K562 (cell line): ENCODE results near the gene YBX2. TPM values are rescaled to one million over a fixed set of nuclear protein-coding genes. Genes with fewer than 3 reads are reported as not detected.
A peak's percentile ranks its signal among the peaks of the same experiment; 100 is the strongest.

Source experiments
- ARID1B ChIP-seq: fragments of 450-650 bp; IDR thresholded peaks from 2 replicates; pipeline ENCODE4 v1.6.1; 2016; ENCODE audit warnings: antibody characterized with exemption, mild to moderate bottlenecking, inconsistent platforms
- ATF4 ChIP-seq: fragments of 450-650 bp; formaldehyde crosslinking; IDR thresholded peaks from 2 replicates; pipeline ENCODE4 v1.4.0; 2022; ENCODE audit warnings: mild to moderate bottlenecking, moderate library complexity
- BHLHE40 ChIP-seq: IDR thresholded peaks from 2 replicates; pipeline ENCODE4 v1.6.1; 2011; ENCODE audit warnings: low read length, improper control_type of control experiment
- CREB1 ChIP-seq, 2 experiments: sonication (generic) in 1 of 2; formaldehyde crosslinking in 1 of 2; IDR thresholded peaks; 2 replicates each; pipeline versions ENCODE4 v1.6.1 to v1.8.0; 2012 to 2022; ENCODE audit warnings: inconsistent platforms in 1 of 2, mild to moderate bottlenecking in 1 of 2, missing genetic modification reagents in 1 of 2, moderate library complexity in 1 of 2
- CREB5 ChIP-seq: fragments of 250-450 bp; sonication (Bioruptor Pico); IDR thresholded peaks from 2 replicates; pipeline ENCODE4 v1.5.0; 2020; ENCODE audit warnings: mild to moderate bottlenecking
- E2F3 ChIP-seq: fragments of 250-450 bp; sonication (Bioruptor Pico); IDR thresholded peaks from 2 replicates; pipeline ENCODE4 v1.4.0; 2020; ENCODE audit warnings: mild to moderate bottlenecking
- ERF ChIP-seq: fragments of 450-650 bp; formaldehyde crosslinking; IDR thresholded peaks from 2 replicates; pipeline ENCODE4 v1.4.0; 2020; ENCODE audit warnings: mild to moderate bottlenecking, mixed read lengths
- FIP1L1 ChIP-seq: fragments of 200-400 bp; formaldehyde crosslinking; IDR thresholded peaks from 2 replicates; pipeline ENCODE4 v1.6.1; 2018; ENCODE audit warnings: mild to moderate bottlenecking, low read depth, low read length; ENCODE audit not compliant: poor library complexity, severe bottlenecking
- FOS ChIP-seq: IDR thresholded peaks from 3 replicates; pipeline ENCODE4 v1.6.1; 2011; ENCODE audit not compliant: insufficient read length; ENCODE audit errors: extremely low read depth
- HNRNPUL1 ChIP-seq: fragments of 200-400 bp; formaldehyde crosslinking; IDR thresholded peaks from 2 replicates; pipeline ENCODE4 v1.6.1; 2017; ENCODE audit warnings: low read length
- HOMEZ ChIP-seq: fragments of 250-450 bp; sonication (Bioruptor Pico); IDR thresholded peaks from 2 replicates; pipeline ENCODE4 v1.4.0; 2020; ENCODE audit warnings: mild to moderate bottlenecking, moderate library complexity
- POLR2AphosphoS2 ChIP-seq: IDR thresholded peaks from 2 replicates; pipeline ENCODE4 v1.6.1; 2012; ENCODE audit warnings: low read length, improper control_type of control experiment
- RREB1 ChIP-seq: fragments of 250-450 bp; sonication (Bioruptor Pico); IDR thresholded peaks from 2 replicates; pipeline ENCODE4 v1.4.0; 2020
- SMARCA5 ChIP-seq: fragments of 450-650 bp; IDR thresholded peaks from 2 replicates; pipeline ENCODE4 v1.6.1; 2016
- SRSF9 ChIP-seq: fragments of 200-400 bp; formaldehyde crosslinking; IDR thresholded peaks from 2 replicates; pipeline ENCODE4 v1.6.1; 2017; ENCODE audit warnings: low read depth, low read length, borderline replicate concordance
- TAL1 ChIP-seq: fragments of 450-650 bp; IDR thresholded peaks from 2 replicates; pipeline ENCODE4 v1.6.1; 2016; ENCODE audit warnings: mild to moderate bottlenecking
- XRCC3 ChIP-seq: fragments of 450-650 bp; IDR thresholded peaks from 2 replicates; pipeline ENCODE4 v1.6.1; 2017; ENCODE audit warnings: mild to moderate bottlenecking, moderate library complexity
- ZNF551 ChIP-seq: fragments of 250-450 bp; sonication (Bioruptor Pico); IDR thresholded peaks from 2 replicates; pipeline ENCODE4 v1.5.0; 2021; ENCODE audit warnings: mild to moderate bottlenecking, moderate library complexity
- polyA plus RNA-seq, 8 experiments: library from polyadenylated mRNA; depleted of rRNA in 4 of 8; stranded (reverse) in 5 of 8; unstranded in 3 of 8; fragments of >200 nt; fragmentation: Nextera tagmentation in 2 of 8; fragmentation: Illumina TruSeq in 1 of 8; extraction: Ambion mirVana in 2 of 8; extraction: Trizol in 1 of 8; gene quantifications; 2 replicates each; pipeline versions ENCODE4 v1.2.1 to v1.2.3, GENCODE V29; 2011 to 2014; ENCODE audit warnings: inconsistent platforms in 1 of 8, missing spikeins in 1 of 8
- total RNA-seq, 7 experiments: library from RNA; depleted of rRNA in 6 of 7; stranded (reverse); fragments of >200 nt in 6 of 7; fragmentation: Illumina TruSeq in 2 of 7; extraction: Trizol in 2 of 7; gene quantifications; 2 replicates each; pipeline versions ENCODE4 v1.2.1 to v1.2.3, GENCODE V29; 2011 to 2021; ENCODE audit warnings: low replicate concordance in 1 of 7

The YBX2 gene
- total and polyA plus RNA-seq, 9 of the 15 experiments (the other 6 are each of a cell fraction or from before 2014, with no cell fraction given) = 0.03 to 0.59 (median 0.27) TPM; not detected in 6

- TF ChIP-seq HOMEZ (CRISPR knock-in tag) (no peak), HNRNPUL1 (no peak), ARID1B (peak; percentile 65; the same call in 1 of the 2 replicates), CREB1 (IDR thresholded peaks at IDR 0.05) (no peak), CREB1 (CRISPR knock-in tag; IDR thresholded peaks at IDR 0.05) (no peak), ZNF551 (CRISPR knock-in tag) (no peak), POLR2AphosphoS2 (no peak), CREB5 (CRISPR knock-in tag) (no peak), XRCC3 (no peak), TAL1 (no peak), ATF4 (CRISPR knock-in tag) (no peak), BHLHE40 (no peak), FOS (no peak), FIP1L1 (no peak), ERF (no peak), SMARCA5 (peak; percentile 92), SRSF9 (no peak), E2F3 (CRISPR knock-in tag) (no peak), RREB1 (CRISPR knock-in tag) (no peak)
These were observed 31.3 kb downstream of the YBX2 start (continued) for GRCh38 chr17:7262935-7263800.
